HPDE6-E6E7 (cell line): Measurements from ENCODE around the gene RTN4R.
"Not testable (repeated sequence)": the region's sequence is repeated elsewhere in the genome, so short reads cannot be mapped to it uniquely, and the experiment has no call there.

Experiments used
- DNase-seq: peaks from one replicate; pipeline ENCODE4 v3.0.0; 2011; ENCODE audit warnings: missing footprints; ENCODE audit errors: extremely low spot score

Gene RTN4R

DNA sequence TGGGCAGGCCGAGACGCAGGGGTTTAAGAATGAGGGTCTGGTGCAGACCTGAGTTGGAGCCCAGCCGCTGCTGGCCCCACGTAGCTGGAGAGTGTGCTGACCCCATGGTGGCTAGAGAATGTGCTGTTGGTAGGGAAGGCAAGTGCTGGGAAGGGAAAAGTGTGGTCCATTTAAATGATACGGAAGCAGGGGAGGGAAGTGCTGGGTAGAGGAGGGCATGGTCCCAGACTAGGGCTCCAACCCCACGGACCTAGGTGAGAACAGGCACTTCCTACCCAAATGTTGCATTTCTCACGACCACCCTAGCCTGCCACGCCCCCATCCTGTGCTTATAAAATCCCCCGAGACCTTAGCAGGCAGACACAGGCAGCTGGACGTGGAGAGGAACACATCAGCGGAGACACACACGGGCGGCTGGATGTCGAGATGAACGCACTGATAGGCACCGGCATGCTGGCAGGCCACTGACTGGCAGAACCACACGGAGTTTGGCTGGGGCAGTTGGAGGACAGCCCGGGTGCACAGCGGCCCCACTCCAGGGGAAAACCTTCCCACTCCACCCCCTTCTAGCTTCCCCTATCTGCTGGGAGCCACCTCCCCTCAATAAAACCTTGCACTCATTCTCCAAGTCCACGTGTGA is 18.8 kb upstream of the RTN4R start:
- not testable (repeated sequence) for DNase-seq

DNA sequence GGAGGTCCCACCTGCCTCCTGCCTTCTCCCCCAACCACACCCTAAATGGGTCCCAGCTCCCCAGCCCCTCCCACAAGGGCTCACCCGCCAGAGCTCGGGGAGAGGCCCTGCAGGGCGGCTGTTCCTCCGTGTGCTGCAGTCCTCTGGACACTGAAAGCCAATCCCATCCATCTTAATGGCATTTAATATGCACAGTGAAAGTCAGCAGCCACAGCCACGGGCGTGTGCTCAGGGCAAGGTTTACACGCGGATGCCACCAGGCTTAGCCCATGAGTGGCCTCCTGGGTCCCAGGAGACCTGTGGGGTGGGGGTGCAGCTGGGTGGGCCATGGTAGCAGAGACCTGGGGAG is 18.2 kb upstream of the RTN4R start:
- not testable (repeated sequence) for DNase-seq

DNA sequence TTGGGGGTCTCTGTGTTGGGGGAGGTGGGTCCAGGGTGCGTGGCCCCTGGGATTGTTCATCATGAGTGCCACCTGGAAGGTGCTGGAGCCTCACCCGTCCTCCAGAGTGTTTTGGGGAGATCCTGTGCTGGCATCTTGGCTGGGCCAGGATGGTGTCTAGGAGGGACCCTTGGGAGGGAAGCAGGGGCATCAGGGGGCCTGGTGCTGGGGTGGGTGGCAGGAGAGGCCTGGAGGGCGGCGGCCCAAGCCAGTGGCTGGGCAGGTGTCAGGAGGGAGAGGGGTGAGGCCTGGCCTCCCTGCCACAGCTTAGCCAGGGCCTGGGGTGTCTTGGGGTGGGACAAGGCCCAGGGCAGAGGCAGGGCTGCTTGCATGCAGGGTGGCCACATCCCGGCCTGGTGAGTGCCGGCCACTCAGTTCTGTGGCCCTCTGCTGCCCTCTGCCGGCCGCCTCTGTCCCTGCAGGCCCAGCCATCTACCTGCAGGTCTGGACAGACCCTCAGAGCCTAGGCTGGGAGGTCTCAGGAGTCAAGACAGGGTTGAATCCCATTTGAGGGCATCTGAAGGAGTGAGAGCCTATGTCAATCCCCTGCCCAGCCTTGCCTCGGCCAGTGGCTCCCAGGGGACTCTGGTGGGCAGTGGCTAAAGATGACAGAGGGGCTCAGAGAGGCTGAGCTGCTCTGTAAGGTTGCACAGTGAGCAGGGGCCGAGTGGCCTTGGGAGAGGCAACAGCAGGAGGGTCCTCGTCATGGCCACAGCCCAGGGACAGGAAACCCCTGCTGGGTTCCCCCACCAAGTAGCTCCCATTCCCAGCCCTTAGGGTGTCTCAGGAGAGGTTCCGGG is 17.6 kb upstream of the RTN4R start:
- DNase-seq = not testable (repeated sequence)

DNA sequence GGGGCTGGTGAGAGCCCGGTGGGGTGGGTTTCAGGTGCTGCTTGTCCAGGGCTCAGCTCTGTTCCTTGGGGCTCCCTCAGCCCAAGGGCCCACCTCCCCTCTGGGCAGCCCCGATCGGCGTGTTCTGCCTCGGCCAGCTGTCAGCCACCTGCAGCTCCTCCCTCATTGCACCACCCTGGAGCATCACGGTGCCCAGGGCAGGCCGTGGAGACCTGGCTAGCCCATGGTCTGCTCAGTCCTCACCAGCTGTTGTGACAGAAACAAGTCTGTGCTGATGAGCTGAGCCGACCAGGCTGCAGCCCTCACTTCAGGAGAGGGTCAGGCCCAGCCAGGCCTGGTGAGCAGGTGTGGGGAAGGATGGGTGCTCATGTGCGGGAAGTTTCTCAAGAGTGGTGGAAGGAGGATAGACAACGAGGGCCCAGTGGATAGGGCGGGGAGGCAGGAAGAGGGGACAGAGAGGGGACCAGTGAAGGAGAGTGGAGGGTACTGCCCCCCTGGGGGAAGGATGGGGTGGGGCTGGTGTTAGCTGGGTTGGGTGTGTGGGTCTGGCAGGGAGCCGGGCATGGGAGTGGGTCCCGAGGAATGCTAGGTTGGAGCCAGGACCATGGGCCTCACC is 16.5 kb upstream of the RTN4R start:
- DNase-seq = no peak

DNA sequence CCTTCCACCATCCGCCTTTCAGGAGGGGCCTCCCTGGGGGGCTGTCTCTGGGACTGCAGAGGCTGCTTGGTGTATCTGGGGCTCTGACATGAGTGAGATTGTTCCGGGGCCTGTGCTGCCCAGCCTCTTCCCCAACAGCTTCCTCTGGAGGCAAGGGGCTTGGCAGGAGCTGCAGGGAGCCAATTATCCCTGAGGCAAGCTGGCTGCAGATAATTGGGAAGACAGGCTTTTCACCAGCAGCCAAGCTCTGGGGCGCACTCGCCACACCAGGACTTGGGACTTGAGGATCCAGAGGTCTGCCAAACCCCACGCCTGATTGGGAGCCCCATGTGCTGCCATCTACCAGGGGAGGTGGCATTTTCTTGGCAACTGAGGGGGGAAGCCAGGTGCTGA is 15.6 kb upstream of the RTN4R start:
- no peak for DNase-seq

DNA sequence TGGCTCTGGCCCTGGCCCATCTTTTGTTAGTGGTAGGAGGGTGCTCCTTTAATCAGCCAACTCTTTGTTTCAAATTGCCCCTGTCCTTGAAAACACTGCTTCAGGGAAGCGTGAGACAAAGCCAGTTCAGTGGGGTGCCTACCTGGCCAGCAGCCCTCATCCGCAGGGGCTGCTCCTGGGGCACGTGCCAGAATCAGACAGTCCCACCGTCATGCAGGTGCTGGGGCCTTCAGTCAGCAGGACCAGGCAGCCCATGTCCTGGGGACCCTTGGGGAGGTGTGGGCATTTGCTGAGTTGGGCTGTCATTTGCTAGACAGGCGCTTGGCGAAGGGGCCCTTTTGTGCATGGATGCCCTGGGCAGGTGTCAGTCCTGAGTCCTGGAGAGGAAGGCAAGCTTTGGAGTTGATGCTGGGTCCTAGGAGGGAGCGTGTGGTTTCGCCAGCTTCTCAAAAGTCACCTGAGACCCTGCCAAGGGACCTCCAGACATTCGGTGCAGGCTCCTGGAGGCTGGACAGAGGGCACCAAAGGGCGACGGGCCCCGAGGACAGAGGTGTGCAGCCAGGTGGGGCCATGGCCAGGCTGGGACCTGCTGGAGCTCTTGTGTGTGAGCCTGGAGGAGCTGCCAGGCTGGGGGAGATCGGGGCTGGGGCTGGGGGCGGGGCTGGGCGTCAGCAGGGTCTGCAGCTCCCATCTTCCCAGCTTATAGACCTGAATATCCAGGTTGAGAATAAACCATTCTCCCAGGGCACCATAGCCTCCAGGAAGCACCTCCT is 15.0 kb upstream of the RTN4R start:
- DNase-seq = no peak

DNA sequence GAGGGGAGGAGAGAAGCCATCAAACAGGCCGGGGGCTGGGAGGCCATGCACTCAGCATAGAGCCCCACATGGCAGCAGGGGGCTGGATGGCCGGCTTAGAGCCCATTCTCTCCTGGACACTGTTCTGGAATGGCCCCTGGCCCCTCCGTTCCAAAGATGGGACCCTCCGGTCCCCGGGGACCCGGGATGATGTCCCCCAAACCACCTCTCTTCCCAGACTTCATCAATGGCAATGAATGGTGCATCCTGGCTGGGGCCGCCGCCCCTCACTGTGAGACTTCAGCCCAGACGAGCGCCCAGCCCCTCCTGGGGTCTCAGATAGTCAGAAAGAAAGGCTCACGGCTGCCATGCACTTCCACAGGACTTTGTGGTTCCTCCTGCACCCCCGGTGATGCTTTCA is 13.8 kb upstream of the RTN4R start:
- no peak for DNase-seq

DNA sequence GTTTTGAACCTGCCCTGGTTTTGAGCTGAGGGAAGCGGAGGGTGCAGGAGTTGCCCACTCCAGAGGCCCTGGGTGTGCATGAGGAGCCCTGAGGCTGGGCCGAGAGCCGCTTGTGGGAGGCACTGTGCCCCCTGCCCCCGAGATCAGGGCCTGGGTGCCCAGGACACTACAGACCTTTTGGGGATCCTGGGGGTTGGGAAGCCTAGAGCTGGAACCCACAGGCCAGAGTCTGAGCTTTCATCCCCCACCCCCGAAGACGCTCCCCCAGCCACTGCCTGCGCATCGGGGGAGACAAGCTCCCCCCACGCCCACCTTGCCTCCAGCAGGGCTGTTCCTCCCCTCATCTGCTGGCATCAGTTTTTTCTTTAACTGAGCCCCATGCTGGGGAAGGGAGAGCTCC is 13.4 kb upstream of the RTN4R start:
- not testable (repeated sequence) for DNase-seq

DNA sequence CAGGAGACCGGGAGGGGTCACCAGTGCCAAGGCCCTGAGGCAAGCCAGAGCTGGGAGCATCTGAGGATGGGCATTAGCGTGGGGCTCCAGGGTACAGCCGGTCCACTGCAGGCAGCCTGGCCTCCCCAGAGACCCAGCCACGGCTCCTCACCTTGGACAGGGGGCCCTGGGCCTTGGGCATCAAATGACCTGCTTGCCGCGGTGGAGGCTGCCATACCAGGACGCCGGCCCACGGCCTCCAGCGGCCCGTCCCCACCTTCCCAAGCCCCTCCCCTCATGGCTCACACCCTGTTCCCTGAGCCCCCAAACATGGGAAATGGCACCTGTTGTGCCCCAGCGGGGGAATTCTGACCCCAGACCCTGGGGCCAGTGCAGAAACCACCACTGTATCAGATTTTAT is 12.7 kb upstream of the RTN4R start:
- DNase-seq = no peak

DNA sequence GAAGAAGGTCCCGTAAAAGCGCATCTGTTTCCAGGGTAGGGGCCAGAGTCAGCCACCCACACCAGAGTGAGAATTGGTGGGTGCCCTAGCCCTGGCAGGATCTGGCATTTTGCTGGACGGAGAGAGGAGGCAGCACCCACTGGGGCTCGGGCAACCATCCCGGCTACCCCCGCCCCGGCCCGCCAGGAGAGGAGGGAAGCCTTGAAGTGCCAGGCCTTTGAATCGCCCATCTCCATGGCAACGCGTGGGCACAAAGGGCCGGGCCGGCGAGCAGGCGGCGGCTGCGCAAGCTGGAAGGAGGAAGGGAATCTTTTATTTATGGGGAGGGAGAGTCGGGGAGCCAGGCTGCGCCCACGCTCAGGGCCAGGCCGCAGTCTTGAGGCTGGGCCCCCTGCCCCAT is 12.0 kb upstream of the RTN4R start:
- not testable (repeated sequence) for DNase-seq

DNA sequence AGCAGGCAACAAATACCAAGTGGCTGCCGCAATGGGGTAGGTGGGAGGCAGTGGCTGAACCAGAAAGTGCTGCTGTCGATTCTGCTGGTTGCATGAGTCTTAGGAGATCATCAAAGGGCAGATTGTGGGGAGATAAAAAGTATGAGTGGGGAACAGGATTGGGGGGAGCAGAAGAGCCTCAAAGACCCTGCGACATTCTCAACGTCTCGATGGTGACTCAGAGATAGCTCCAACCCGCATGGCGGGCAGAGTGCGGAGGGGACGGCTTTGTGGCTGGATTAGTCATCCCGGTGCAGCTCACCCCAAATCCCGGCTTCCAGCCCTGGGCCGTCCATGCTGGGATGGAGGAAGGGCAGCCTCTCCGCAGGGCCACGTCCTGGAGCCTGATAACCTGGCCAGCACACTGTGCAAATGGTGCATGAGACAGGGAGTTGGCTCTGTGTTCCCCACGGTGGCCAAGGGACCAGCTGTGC is 11.6 kb upstream of the RTN4R start:
- no peak for DNase-seq

DNA sequence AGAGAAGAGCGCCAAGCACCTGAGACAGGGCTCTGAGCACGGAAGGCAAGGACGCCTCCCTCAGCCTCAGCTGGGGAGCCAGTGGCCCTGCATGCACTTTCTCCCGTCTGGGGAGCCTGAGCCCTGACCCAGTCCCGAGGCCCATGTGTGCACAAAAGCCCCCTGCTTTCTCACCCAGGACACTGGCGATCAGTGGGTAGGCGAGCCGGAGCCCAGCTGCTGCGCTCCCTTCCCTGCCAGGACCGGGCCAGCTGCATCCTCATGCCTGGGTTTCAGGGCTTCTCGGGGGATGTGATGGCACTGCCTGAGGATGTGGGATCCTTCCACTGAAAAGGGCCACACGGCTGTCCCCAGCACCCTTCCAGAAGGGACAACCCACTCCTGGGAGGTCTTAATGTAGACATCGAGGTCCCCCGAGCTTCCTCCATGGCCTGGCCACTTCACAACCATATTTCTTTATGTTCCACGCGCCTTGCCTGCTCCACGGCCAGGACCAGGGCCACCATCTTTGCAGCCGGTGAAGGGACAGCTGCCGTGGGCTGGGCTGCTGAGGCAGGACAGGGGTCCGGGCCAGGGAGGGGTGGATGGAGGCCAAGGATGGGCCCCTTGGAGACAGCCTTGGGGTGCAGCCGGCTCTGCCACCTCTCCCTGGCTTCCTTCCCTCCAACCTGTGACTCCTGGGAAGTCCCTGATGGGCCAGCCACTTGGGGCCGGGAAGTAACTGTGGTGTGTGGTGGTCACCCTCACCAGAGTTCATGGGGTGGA is 10.8 kb upstream of the RTN4R start:
- DNase-seq = not testable (repeated sequence)

DNA sequence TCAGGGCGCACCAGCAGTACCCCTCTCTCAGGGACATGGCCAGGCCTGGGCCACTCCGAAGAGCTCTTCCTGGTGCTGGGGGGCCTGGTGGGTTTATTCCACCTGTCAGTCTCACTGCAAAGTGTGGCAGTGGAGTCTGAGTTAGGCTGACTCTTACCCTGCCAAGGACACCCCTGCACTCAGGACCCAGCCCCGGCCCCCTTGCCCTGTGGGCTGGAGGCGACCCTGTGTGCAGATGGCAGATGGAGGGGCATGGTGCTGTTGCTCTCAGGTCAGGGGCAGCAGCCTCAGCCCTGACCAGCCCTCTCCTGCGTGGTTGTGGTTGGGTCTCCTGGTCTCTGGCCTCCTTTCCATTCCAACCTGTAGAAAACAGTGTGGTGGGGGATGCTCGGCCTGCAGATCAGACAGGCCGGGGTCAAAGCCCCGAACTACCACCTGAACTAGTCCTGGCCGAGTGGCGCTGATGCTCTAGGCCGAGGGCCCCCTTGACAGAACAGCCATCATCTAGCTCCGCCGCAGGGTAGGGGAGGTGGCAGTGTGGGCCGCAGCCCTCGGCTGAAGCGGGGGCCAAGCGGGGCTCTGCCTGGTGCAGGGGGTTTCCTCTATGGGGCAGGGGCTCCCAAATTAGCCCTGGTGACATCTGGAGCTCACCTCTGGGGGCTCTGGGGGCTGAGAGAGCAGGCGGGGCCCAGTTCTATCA is 10.0 kb upstream of the RTN4R start:
- not testable (repeated sequence) for DNase-seq

DNA sequence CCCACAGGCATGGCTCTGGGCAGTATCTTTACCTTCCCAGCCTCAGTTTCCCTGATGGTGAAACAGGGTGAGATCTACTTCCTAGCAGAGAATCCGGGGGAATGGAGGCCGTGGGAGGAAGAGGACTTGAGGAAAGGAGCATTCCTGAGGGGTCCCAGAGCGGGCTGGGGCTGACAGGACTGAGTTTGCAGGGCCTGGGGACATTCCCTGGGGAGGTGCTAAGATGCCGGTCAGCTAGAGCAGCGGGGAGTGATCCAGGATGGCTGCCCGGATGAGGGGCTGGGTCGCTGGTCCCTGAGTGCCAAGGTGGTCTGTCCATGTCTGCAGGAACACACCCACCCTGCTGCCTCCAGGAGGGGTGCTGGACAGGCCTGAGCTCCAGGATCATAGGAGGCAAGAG is 8.3 kb upstream of the RTN4R start:
- no peak for DNase-seq

DNA sequence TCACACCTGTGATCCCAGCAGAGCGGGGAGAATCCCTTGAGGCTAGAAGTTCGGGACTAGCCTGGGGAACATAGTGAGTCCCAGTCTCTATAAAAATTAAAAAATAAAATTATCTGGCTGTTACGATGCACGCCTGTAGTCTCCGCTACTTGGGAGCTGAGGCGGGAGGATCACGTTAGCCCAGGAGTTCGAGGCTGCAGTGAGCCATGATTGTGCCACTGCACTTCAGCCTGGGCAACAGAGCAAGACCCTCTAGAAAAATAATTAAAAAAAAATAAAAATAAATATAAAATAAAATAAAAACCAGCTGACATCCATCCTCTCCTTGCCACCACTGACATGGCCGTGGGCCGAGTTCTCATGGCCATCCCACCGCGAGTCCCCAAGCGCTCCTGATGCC is 7.7 kb upstream of the RTN4R start:
- no peak for DNase-seq

DNA sequence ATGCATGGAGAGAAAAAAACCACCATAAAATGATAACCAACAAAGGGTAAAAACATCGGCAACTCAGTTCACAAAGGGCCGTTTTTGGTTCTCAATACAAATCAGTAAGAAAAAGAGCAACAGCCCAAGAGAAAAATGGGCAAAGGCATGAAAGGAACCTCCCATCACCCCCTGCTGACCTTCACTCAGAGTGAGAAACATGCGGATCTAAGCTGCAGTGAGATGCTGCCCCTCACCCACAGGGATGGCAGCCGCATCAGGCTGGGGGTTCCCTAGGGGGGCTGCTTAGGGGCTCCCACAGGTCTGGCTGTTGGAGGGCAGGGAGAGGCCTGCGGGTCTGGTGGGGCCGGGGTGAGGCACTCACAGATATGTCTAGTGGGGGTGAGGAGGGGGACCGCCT is 7.2 kb upstream of the RTN4R start:
- not testable (repeated sequence) for DNase-seq

DNA sequence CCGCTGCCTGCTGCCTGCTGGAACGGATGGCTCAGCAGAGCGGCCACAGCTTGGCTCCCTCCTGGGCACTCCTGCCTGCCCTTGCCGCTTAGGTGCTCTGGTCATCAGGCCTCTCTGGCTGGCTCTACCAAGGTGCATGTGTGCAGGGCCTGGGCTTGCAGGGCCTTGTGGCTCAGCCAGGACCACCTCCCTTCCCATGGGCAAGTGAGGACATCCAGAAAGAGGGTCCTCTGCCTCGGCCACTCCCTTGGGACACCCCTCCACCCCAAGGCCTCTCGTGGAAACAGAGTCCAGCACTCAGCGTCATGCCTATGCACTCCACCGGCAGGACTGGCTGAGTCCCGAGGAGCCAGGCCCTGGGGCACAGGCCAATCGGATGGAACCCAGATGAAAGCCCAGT is 6.3 kb upstream of the RTN4R start:
- DNase-seq = not testable (repeated sequence)

DNA sequence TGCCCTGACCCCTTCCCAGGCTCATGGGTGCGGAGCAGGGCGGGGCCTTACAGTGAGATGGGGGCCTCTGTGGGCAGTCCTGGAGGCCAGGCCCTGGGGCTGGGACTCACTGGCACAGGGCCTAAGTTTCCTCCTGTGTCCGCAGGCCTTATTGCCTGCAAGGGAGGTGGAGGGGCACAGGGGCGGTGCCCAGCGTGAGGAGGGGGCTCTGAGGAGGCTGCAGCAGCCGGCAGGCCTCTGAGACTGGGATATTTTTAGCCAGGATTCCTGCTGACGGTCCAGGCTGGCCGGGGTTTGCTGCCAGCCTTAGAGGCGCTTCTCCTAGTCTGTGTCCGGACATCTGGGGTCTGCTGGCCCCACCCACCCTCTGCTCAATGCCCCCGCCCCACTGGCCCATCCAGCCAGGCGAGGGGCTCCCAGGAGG is 5.7 kb upstream of the RTN4R start:
- no peak for DNase-seq

DNA sequence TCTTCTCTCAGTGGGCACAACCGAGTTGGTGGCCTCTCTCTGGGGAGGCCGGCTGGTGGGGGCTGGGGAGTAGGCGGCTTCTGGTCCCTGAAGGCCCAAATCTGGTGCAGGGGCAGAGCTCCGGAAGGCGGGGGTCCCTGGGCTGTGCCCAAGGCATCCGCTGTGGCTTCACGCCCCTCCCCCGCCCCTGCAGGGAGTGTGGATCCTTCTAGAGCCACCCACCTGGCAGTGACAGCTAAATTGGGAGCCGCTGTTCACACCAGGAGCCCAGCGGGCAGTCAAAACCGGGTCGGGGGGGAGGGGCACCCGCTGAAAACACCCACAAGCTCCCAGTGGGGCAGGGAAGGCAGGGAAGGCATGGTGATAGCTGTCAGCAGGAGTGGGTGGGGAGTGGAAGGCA is 4.6 kb upstream of the RTN4R start:
- no peak for DNase-seq

DNA sequence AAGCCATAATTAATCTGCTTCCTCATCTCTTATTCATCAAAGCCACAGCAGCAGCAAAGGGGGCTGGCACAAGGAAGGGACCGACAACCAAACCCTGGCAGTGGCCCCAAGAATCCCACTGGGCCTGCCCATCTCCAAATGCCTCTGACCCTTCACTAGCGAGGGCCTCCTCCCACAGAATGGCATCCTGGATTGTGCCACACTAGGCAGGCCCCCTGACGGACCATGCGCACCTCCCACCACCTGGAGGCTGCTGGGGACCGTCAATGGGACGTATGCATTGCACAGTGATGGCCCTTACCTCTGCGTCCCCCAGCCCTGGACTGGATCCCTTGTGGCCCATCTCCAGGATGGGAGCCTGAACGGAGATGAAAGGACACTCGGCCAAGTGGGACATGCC is 4.1 kb upstream of the RTN4R start:
- DNase-seq = no peak
